GM19328 (cell line): ENCODE data around the gene SLC7A9.
"Not testable (repeated sequence)": the region's sequence is repeated elsewhere in the genome, so short reads cannot be mapped to it uniquely, and the experiment has no call there.

Source experiments
- ATAC-seq: cut with Tn5 transposase; IDR thresholded peaks from one replicate; pipeline ENCODE4 v1.9.1; 2021; ENCODE audit warnings: mild to moderate bottlenecking, moderate library complexity; ENCODE audit not compliant: unreplicated experiment

SLC7A9 gene

GRCh38 chr19:32864318-32865007 lies 5.1 kb downstream of the SLC7A9 start:
- no peak for ATAC-seq

- no peak for ATAC-seq
Measured at GRCh38 chr19:32863841-32864240, 5.7 kb downstream of the SLC7A9 start.

GRCh38 chr19:32863301-32863700 lies 6.3 kb downstream of the SLC7A9 start:
- ATAC-seq = no peak

GRCh38 chr19:32862741-32863140 lies 6.8 kb downstream of the SLC7A9 start:
- no peak for ATAC-seq

GRCh38 chr19:32862173-32862572 lies 7.4 kb downstream of the SLC7A9 start:
- no peak for ATAC-seq

GRCh38 chr19:32861596-32861995 lies 8.0 kb downstream of the SLC7A9 start:
- no peak for ATAC-seq

- ATAC-seq = no peak
Measured at GRCh38 chr19:32859591-32859990, 10.0 kb downstream of the SLC7A9 start.

- no peak for ATAC-seq
Measured at GRCh38 chr19:32858559-32858958, 11.0 kb downstream of the SLC7A9 start.

- no peak for ATAC-seq
Measured at GRCh38 chr19:32858155-32858554, 11.4 kb downstream of the SLC7A9 start.

- ATAC-seq = no peak
Measured at GRCh38 chr19:32857584-32857983, 12.0 kb downstream of the SLC7A9 start.

GRCh38 chr19:32856818-32857217 lies 12.7 kb downstream of the SLC7A9 start:
- ATAC-seq = not testable (repeated sequence)

GRCh38 chr19:32852216-32852615 lies 17.4 kb downstream of the SLC7A9 start:
- no peak for ATAC-seq

GRCh38 chr19:32848035-32848434 lies 21.5 kb downstream of the SLC7A9 start:
- ATAC-seq = not testable (repeated sequence)

GRCh38 chr19:32843716-32844245 lies 25.8 kb downstream of the SLC7A9 start:
- ATAC-seq = no peak

GRCh38 chr19:32842061-32842460 lies 27.5 kb downstream of the SLC7A9 start:
- ATAC-seq = no peak

GRCh38 chr19:32837531-32837930 lies 32.0 kb downstream of the SLC7A9 start:
- no peak for ATAC-seq

GRCh38 chr19:32833388-32833787 lies 36.2 kb downstream of the SLC7A9 start:
- not testable (repeated sequence) for ATAC-seq

GRCh38 chr19:32832825-32833224 lies 36.7 kb downstream of the SLC7A9 start:
- ATAC-seq = not testable (repeated sequence)

- not testable (repeated sequence) for ATAC-seq
Measured at GRCh38 chr19:32832094-32832493, 37.5 kb downstream of the SLC7A9 start.

GRCh38 chr19:32831611-32832010 lies 38.0 kb downstream of the SLC7A9 start:
- no peak for ATAC-seq

- no peak for ATAC-seq
Measured at GRCh38 chr19:32830231-32831014, 39.1 kb downstream of the SLC7A9 start.

- ATAC-seq = no peak
Measured at GRCh38 chr19:32829345-32829896, 40.1 kb downstream of the SLC7A9 start.
